Activated naive CD8-positive, alpha-beta T cell treated with anti-CD3 and anti-CD28 coated beads, Interleukin-2, amount 10 ng/mL, durations not matched to agents 7 days and 5 days (primary cell): ENCODE data around the gene CNMD. TPM values are rescaled to one million over a fixed set of nuclear protein-coding genes. Genes with fewer than 3 reads are reported as not detected.

ENCODE experiments used
- ATAC-seq: fragments of 150-1000 bp; cut with Tn5 transposase; one replicate; pipeline ENCODE4 v1.10.0; 2021; ENCODE audit warnings: low read depth, moderate library complexity
- POLR2A ChIA-PET: fragments of 350-600 bp; sonication (Branson Sonifier 250); formaldehyde crosslinking; loops from one replicate; lab custom pipeline; 2021; ENCODE audit warnings: antibody characterized with exemption; lab: Charles Lee
- DNase-seq: peaks from one replicate; pipeline ENCODE4 v3.0.0; 2021
- H3K27ac Mint-ChIP-seq: one replicate; pipeline ENCODE4 v1.8.0; 2022; ENCODE audit warnings: mild to moderate bottlenecking, mixed read lengths
- H3K27me3 Mint-ChIP-seq: one replicate; pipeline ENCODE4 v1.8.0; 2022; ENCODE audit warnings: mild to moderate bottlenecking, moderate library complexity, mixed read lengths
- H3K36me3 Mint-ChIP-seq: one replicate; pipeline ENCODE4 v1.8.0; 2021; ENCODE audit warnings: mild to moderate bottlenecking, mixed read lengths
- H3K4me1 Mint-ChIP-seq: one replicate; pipeline ENCODE4 v1.8.0; 2021; ENCODE audit warnings: mixed read lengths
- H3K4me3 Mint-ChIP-seq: one replicate; pipeline ENCODE4 v1.8.0; 2022; ENCODE audit warnings: mild to moderate bottlenecking, moderate library complexity, mixed read lengths
- H3K9me3 Mint-ChIP-seq: one replicate; pipeline ENCODE4 v1.8.0; 2021; ENCODE audit warnings: mixed read lengths
- total RNA-seq, 2 experiments: library from RNA; stranded (reverse); gene quantifications; one replicate each; pipeline ENCODE4 v1.2.3, GENCODE V29; 2021

Gene CNMD
- total RNA-seq, 2 experiments from 2014 or later: not detected

DNA sequence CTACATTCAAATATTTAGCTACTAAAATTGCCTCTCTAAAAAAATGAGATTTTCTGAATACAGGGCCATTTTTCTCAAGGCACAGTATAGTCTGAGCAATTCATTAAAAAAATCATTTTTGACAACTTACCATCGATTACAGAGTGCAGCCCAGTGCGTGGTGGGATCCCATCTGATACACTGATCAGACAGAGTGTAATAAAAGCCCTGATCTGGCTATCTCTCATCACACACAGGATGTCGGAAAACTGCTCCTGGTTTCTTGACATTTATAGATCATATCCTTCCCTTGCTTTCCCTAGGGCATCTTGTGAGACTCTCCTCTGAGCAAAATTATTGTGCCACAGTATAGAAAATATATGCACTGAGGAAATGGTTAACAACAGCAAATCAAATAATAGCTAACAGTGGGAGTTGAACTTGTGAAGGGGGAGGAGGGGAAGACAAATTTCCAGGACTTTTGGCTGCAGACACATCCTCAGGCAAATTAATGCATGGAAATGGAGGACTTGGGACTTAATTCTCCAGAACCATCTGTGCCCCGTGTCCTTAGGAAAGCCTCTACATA lies 28.4 kb upstream of the CNMD start:
- Mint-ChIP-seq H3K9me3 (no peaks in the 10 kb centered on the region), H3K4me1 (no peaks in the 10 kb centered on the region), H3K27ac (no peak overlapping the region), H3K4me3 (no peak overlapping the region), H3K36me3 (no peaks in the 10 kb centered on the region), H3K27me3 (peaks cover 4% of the 10 kb centered on the region)
- DNase-seq (no peak), ATAC-seq (no peak)
- POLR2A ChIA-PET: no interaction called here

DNA sequence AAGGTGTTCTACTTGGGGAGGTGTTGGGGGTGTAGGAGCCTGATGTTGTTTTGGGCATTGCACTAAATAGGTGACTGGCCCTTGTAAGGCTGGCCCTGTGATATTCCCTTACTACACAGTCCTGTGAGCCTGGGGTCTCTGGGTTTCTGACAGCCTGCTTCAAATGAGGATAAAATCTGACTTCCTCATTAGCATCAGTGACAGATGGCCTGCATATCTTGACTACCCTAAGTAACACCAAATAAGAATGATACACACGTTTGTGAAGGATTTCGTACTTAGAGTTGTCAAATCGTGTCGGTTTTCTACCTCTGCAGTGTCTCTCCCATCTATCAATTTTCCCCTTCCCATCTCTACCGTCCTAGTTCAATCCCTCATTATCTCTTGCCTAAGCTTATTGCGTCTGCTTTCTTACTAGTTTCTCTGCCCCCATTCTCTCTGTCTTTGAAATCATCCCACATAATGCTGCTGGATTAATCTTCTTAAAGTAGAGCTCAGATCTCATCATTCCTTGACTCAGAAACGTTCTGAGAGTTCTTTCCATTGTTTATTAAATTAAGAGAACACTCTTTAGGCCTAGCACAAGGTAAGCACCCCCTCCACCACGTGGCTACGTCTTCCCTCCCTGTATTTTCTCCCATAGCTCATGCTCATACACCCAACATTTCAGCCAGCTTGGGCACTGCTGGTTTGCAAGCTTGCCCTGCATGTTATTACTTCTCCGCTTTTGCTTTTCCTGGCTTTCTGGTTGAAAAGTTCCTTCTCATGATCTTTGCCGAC lies 26.2 kb upstream of the CNMD start:
- H3K4me1 Mint-ChIP-seq: no peaks in the 10 kb centered on the region
- no peak overlapping the region for H3K27ac Mint-ChIP-seq
- H3K4me3 Mint-ChIP-seq: no peak overlapping the region
- DNase-seq (no peak), ATAC-seq (no peak)
- H3K9me3 Mint-ChIP-seq: no peaks in the 10 kb centered on the region
- POLR2A ChIA-PET: no interaction called here
- H3K36me3 Mint-ChIP-seq: no peaks in the 10 kb centered on the region
- peaks cover 8% of the 10 kb centered on the region for H3K27me3 Mint-ChIP-seq

- Mint-ChIP-seq H3K27me3 (peaks cover 9% of the 10 kb centered on the region), H3K36me3 (no peaks in the 10 kb centered on the region), H3K27ac (no peak overlapping the region), H3K4me1 (no peaks in the 10 kb centered on the region), H3K9me3 (no peaks in the 10 kb centered on the region), H3K4me3 (no peak overlapping the region)
- DNase-seq (no peak), ATAC-seq (no peak)
- POLR2A ChIA-PET: no interaction called here
These were observed 20.5 kb upstream of the CNMD start for GRCh38 chr13:52760077-52760476.

GRCh38 chr13:52758114-52758513 lies 18.5 kb upstream of the CNMD start:
- DNase-seq: no peak
- Mint-ChIP-seq H3K27me3 (peaks cover 9% of the 10 kb centered on the region), H3K36me3 (no peaks in the 10 kb centered on the region), H3K27ac (no peak overlapping the region), H3K4me3 (no peak overlapping the region), H3K9me3 (no peaks in the 10 kb centered on the region), H3K4me1 (no peaks in the 10 kb centered on the region)
- no peak for ATAC-seq
- POLR2A ChIA-PET: no interaction called here

- ATAC-seq (no peak), DNase-seq (no peak)
- H3K4me3 Mint-ChIP-seq: no peak overlapping the region
- no peaks in the 10 kb centered on the region for H3K36me3 Mint-ChIP-seq
- H3K27ac Mint-ChIP-seq: no peak overlapping the region
- no peaks in the 10 kb centered on the region for H3K4me1 Mint-ChIP-seq
- no peaks in the 10 kb centered on the region for H3K9me3 Mint-ChIP-seq
- no peaks in the 10 kb centered on the region for H3K27me3 Mint-ChIP-seq
- POLR2A ChIA-PET: no interaction called here
These were observed 11.6 kb upstream of the CNMD start for GRCh38 chr13:52751196-52751595.

DNA sequence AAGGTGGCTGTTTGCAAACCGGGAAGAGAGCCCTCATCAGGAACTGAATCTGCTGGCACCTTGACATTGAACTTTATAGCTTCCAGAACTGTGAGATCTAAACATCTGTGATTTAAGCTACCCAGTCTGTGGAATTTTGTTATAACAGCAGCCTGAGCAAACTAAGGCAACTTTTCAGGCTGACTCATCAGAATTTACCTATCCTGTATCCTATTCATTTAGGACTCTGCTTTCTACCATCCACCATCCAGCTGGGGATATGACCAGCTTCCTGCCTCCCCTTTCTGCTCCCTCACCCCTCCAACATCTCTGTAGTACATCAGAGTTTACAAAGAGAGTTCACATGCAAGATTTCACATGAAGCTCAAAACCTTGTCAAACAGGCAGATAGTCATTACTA lies 11.1 kb upstream of the CNMD start:
- H3K36me3 Mint-ChIP-seq: no peaks in the 10 kb centered on the region
- ATAC-seq: no peak
- no peaks in the 10 kb centered on the region for H3K4me1 Mint-ChIP-seq
- no peak for DNase-seq
- H3K4me3 Mint-ChIP-seq: no peak overlapping the region
- no peak overlapping the region for H3K27ac Mint-ChIP-seq
- peaks cover under 1% of the 10 kb centered on the region for H3K27me3 Mint-ChIP-seq
- no peaks in the 10 kb centered on the region for H3K9me3 Mint-ChIP-seq
- POLR2A ChIA-PET: no interaction called here

DNA sequence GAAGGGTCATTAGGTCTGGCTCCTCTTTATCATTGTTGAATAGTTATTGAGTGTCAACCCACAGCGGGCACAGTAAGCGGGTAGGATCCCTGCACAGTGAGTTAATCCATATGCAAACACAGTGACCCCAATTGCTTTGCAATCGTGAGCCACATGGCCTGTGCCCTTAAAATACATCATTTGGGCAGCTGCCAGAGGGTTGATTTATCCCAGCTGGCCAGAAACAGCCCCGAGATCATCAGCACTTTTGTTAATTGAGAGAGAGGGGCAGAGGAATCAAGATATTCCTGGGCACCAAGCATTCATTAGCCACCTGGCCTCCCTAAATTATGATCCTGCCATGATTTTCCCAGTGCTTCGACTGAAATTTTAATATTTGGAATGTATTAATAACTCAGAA lies 9.8 kb upstream of the CNMD start:
- ATAC-seq (no peak), DNase-seq (no peak)
- Mint-ChIP-seq H3K9me3 (no peaks in the 10 kb centered on the region), H3K36me3 (no peaks in the 10 kb centered on the region), H3K4me3 (no peak overlapping the region), H3K4me1 (no peaks in the 10 kb centered on the region), H3K27me3 (peaks cover 4% of the 10 kb centered on the region), H3K27ac (no peak overlapping the region)
- POLR2A ChIA-PET: no interaction called here

- no peaks in the 10 kb centered on the region for H3K9me3 Mint-ChIP-seq
- DNase-seq (no peak), ATAC-seq (no peak)
- H3K36me3 Mint-ChIP-seq: no peaks in the 10 kb centered on the region
- no peak overlapping the region for H3K4me3 Mint-ChIP-seq
- no peaks in the 10 kb centered on the region for H3K4me1 Mint-ChIP-seq
- no peak overlapping the region for H3K27ac Mint-ChIP-seq
- POLR2A ChIA-PET: no interaction called here
- H3K27me3 Mint-ChIP-seq: peaks cover 10% of the 10 kb centered on the region
These were observed 6.5 kb upstream of the CNMD start for GRCh38 chr13:52746141-52746540.

GRCh38 chr13:52744842-52745375 lies 5.3 kb upstream of the CNMD start:
- Mint-ChIP-seq H3K27me3 (peaks cover 22% of the 10 kb centered on the region), H3K4me1 (no peaks in the 10 kb centered on the region), H3K4me3 (no peak overlapping the region), H3K36me3 (no peaks in the 10 kb centered on the region), H3K9me3 (no peaks in the 10 kb centered on the region), H3K27ac (no peak overlapping the region)
- DNase-seq (no peak), ATAC-seq (no peak)
- POLR2A ChIA-PET: no interaction called here

DNA sequence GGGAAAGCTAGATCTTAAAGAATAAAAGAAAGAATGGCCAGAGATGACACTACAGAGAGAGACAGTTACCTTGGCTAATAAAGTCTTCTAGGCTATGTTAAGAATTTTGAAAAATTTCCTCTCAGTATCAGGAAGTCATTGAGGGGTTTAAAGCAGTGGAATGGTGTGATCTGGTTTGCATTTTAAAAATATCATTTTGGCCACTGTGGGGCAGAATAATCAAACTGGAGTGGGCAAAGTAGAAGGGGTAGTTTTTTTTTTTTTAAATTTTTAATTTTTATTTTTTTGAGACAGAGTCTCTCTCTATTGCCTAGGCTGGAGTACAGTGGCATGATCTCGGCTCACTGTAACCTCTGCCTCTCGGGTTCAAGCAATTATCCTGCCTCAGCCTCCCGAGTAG lies 4.4 kb upstream of the CNMD start:
- POLR2A ChIA-PET: no interaction called here
- Mint-ChIP-seq H3K27me3 (peaks cover 29% of the 10 kb centered on the region), H3K9me3 (no peaks in the 10 kb centered on the region), H3K4me3 (no peak overlapping the region), H3K4me1 (peaks cover 2% of the 10 kb centered on the region), H3K27ac (no peak overlapping the region), H3K36me3 (no peaks in the 10 kb centered on the region)
- ATAC-seq (no peak), DNase-seq (no peak)

DNA sequence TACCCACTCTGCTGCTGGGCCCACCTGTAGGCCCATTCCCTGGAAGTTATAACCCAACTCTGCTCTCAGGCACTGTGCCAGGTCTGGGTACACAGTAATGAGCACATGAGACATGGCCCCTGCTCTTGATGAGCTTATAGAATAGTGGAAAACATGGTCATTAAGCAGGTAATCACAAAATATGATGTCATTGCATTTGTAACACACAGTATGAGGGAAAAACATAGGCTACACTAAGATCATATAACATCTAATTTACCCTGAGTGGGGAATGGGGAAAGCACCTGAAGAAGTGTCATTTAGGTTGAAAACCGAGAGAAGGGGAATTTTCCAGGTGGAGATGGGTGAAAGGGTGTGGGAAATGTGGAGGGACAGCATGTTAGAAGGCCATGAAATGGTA lies 3.9 kb upstream of the CNMD start:
- peaks cover 30% of the 10 kb centered on the region for H3K27me3 Mint-ChIP-seq
- H3K9me3 Mint-ChIP-seq: no peaks in the 10 kb centered on the region

DNA sequence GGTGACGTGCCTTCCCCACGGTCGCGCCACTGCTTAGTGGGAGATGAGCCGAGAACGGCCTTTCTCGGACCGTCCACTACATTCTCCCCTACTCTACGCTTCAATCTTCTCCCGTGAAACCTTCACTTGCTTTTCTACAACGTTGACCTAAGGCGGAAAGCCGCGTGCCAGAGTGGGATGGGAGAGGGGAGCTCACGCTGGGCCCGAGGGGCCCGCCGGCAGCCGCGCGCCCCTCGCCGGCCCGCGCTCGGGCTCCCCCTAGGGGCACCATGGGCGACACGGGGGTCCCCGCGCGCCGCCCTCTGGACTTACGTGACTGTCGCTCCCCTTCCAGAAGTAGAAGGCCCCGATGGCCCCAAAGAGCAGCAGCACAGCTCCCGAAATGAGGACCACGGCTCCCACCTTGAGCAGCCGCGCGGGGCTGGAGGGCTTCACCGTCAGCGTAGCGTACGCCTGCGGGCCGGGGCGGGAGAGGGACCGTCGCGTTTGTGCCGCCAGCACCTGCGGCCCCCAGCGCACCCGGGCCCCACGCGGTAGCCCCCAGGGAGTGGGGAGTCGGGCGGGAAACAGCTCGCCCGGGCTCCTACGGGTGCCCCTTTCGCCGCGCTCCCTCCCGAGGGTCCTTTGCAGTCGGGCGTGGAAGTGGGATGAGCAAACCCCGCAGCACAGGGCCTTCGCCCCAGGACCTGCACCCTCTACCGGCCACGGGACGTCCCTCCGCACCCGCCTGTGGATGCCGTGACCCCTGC lies 727 bp downstream of the CNMD start:
- Mint-ChIP-seq H3K9me3 (no peaks in the 10 kb centered on the region), H3K4me1 (peaks cover 3% of the 10 kb centered on the region), H3K27ac (no peak overlapping the region), H3K36me3 (no peaks in the 10 kb centered on the region), H3K4me3 (peak overlapping the region; percentile 44), H3K27me3 (peaks cover 42% of the 10 kb centered on the region)
- DNase-seq: peak; percentile 56
- POLR2A ChIA-PET: no interaction called here
- ATAC-seq: peak; percentile 61

More for the DNA sequence above, 3.9 kb upstream of the CNMD start:
- DNase-seq (no peak), ATAC-seq (no peak)
- Mint-ChIP-seq H3K4me1 (peaks cover 2% of the 10 kb centered on the region), H3K4me3 (no peak overlapping the region), H3K27ac (no peak overlapping the region), H3K36me3 (no peaks in the 10 kb centered on the region)
- POLR2A ChIA-PET: no interaction called here

DNA sequence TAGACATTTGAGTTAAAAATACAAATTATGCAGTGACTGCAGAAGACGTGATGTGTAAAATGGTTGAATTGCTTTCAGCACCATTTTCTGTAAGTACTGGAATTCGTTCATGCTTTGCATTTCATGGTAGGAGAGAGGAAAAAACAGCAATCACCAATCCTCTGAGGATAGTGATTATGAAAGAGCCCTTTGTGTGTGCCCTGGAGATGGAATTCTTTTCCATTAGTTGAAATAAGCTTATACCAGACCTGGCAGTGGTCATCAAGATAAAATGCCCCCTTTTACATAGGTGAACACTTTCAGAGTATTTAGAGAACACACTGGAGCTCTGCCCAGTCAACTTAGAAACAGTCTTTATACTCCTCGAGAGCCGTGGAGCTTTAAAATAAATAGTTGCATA lies 1.7 kb downstream of the CNMD start:
- Mint-ChIP-seq H3K4me3 (no peak overlapping the region), H3K36me3 (no peaks in the 10 kb centered on the region), H3K27ac (no peak overlapping the region), H3K27me3 (peaks cover 47% of the 10 kb centered on the region), H3K4me1 (peaks cover 3% of the 10 kb centered on the region), H3K9me3 (no peaks in the 10 kb centered on the region)
- ATAC-seq (no peak), DNase-seq (no peak)
- POLR2A ChIA-PET: no interaction called here

DNA sequence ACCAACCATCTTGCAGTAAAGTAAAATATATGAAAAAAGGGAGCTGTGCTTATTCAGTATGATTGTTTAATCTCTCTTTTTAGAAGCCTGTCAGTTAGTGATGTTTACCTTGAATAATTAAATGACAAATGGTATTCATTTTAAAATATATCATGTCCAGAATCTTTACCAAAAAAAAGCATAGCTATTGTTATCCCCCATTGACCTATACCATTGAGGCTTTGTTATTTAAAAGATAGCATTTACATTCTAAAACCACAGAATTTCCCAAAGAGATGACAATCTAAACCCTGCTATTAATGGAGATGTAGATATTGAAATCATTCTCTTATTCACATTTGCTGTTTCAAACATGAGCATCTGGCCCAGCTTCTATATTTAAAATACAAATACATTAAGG lies 2.2 kb downstream of the CNMD start:
- H3K27me3 Mint-ChIP-seq: peaks cover 45% of the 10 kb centered on the region
- peaks cover 3% of the 10 kb centered on the region for H3K4me1 Mint-ChIP-seq
- no peaks in the 10 kb centered on the region for H3K36me3 Mint-ChIP-seq
- H3K9me3 Mint-ChIP-seq: no peaks in the 10 kb centered on the region
- H3K4me3 Mint-ChIP-seq: no peak overlapping the region
- H3K27ac Mint-ChIP-seq: no peak overlapping the region
- POLR2A ChIA-PET: no interaction called here
- DNase-seq: no peak
- no peak for ATAC-seq
